GM21786 (cell line): ENCODE measurements around the gene TMC8.

Experiments used
- ATAC-seq: cut with Tn5 transposase; IDR thresholded peaks from one replicate; pipeline ENCODE4 v1.9.1; 2021; ENCODE audit not compliant: unreplicated experiment

The TMC8 gene

DNA sequence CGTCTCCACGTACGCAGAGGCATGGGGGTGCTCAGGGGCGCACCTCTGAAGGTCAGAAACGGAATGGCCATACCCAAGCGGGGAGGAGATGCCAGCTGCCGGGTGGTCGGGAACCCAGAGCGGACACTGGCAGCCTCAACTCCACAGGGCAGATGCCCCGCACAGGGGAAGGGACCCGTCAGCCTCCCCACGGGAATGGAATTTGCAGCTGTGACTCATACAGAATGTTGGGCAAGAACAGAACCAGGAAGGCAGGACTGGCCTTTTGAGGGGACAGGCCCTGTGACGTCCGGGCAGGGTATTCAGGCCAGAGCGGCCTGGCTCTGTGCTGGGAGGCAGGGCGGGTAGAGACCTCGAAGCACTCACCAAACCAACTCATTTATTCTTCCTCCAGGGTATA lies 48.8 kb downstream of the TMC8 start:
- ATAC-seq: no peak

DNA sequence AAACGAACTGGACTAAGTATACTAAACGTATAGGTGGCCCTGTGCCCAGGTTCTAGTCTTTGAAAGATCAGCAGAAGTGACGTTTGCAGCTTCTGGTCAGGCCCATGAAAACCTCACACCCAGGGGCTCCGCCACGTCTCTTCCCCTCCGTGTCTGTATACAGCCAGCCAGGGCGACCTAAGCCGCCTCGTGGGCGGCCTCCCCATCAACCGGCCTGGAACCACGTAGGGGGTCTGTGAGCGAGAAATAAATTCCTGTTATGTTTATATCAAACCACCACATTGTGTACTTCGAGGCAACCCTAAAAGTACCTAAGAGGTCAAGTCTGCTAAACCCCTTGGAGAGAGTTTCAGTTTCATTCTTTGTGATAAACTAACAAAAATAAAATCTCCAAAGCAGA lies 49.5 kb downstream of the TMC8 start:
- no peak for ATAC-seq

DNA sequence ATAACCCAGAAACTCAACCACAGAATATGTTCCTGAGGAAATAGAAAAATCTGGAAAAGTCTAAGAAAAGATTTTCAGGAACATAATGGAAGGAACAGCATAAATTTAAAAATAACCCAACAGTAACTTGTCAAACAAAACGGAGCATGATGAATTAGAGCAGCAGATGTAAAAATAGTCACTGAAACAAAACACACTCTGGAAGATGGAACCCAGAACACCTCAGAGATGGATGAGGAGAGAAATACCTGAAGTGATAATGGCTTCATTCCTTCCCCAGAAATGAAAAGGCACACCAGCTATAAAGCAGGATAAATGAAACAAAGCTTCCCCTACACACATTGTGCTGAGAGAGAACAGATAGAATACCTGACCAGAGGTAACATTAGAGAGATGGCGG lies 49.9 kb downstream of the TMC8 start:
- no peak for ATAC-seq

DNA sequence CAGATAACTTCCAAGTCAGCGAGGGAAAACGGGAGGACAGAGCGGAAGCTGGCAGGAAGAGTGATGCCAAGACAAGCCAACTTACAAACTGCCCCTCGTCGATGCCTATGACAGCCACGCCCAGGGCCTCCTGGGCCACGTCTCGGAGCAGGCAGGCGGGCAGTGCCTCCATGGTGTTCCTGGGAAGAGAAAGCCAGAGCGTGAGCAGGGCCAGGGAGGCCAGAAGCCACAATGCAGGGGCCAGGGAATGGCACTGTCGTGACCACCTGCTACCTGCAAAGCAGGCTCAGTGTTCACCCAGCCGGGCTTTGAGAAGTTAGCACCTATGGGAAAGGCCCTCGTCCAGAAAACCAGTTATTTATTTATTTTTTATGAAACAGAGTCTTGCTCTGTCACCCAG lies 51.9 kb downstream of the TMC8 start:
- ATAC-seq: no peak

DNA sequence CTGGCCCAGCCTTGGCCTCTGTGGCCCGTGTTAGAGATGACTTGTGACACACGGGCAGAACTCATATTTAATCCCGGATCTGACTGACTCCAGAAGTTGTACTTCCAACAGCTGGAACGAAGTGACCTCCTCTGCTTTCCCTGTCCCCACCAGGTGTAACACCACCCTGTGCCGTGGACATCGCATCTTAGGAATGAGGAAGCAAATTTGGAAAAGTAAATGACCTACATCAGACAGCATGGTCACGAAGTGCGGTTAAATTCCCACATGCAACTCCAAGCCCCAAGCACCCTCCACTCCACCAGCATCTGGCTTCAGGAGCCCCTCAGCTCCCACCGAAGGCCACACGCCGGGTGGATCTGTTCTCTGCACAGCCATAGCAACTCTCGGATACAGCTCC lies 53.3 kb downstream of the TMC8 start:
- ATAC-seq: no peak

DNA sequence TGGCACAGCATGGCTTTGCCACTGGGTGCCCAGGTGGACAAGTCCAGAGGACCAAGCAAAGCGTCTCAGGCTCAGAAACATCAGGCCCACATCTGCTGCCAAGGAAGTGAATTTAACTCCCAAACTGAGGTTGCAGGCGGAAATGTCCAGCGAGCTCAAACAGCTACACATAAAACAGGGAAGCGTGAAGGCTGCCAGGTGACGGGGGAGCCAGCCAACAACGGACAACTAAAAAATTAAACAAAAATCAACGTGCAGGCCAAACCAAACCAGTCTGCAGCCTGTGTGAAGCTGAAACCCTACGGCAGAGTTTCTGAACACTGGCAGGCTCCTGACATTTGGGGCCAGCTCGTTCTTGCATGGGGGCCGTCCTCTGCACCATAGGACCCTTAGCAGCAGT lies 53.8 kb downstream of the TMC8 start:
- no peak for ATAC-seq

DNA sequence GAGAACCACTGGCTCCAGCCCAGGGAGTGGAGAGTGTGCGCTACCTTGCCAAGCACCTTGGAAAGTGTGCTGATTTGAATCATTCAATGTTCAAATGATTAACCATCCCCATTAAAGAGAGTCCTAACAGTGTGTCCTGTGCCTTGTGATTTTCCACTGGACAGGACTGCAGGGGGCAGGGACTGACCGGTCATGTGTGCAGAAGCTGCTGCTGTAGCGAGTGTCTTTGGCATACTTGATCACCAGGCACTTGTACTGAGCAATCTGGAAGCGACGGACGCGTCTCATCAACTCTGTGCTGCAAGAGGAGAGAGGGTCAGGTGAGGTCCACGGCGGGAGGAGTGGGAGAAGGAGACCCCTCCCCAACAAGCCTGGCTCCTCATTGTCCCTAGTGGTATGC lies 54.3 kb downstream of the TMC8 start:
- no peak for ATAC-seq

DNA sequence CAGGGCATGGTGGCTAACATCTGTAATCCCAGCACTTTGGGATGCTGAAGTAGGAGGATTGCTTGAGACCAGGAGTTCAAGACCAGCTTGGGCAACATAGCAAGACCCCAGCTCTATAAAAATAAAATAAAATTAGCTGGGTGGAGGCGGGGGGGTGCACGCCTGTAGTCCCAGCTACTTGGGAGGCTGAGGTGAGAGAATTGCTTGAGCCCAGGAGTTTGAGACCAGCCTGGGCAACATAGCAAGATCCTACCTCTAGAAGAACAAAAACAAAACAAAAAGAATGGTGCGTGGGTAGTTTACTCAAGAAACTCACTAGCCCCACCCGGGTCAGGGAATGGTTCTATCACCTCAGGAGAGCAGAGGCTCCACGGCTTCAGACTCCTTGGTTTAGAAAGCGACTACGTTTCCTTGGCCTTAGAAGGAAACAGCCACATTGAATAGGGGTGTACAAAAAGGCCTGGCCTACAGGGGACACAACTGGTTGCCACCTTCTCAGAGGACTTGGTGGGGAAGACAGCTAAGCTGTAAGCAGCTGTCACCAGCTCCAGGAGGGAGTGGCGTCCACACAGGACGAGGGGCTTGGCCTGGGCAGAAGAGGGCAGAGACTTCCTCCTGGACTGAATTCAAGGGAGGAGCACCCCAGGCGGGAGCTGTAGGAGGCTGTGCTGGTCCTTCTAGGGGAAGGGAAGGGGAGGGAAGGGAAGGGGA lies 55.6 kb downstream of the TMC8 start:
- ATAC-seq: no peak

DNA sequence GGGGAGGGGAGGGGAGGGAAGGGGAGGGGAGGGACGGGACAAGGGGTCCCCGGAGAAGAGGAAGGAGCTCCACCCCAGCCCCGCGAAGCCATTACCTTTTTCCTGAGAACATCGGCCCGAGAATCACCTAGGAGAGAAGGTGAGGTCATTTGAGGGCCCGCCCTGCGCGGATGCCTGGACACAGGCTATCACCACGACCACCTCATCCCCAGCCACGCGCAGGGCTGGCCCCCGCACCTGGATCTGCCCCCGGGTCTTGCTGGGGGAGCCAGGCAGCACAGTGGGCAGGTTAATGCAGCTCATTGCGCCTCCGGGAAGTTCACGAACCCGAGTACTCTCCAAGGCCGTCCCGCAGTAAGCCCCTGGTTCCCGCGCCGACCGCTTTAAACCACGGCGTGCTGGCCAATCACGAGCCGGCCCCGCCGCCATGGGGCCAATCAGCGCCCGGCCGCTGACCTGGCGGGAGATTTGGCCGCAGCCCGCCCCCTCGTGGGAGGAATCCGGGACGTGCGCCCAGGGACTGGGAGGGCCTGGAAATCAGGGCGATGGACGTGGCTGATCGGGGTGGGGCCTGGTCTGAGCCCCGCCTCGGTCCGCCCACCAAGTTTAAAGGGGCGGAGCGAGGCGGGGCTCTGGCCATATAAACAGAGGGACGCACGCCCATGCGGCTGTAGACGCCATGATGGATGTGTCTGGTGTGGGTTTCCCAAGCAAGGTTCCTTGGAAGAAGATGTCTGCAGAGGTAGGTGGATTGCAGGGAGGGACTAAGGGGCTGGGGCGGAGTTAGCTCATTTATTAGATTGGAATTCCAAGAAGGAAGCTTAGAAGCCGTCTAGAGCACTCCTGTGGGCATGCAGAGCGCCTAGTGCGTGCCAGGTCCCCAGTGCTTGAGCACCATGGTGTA lies 56.4 kb downstream of the TMC8 start, which contains the start of the genes AFMID and TK1:
TSS of gene AFMID (plus strand) at position 671 of the 904 bp plus-strand sequence. CDS start at position 680, 9 bp downstream.
TSS of gene TK1 (minus strand) at position 361 of the 904 bp plus-strand sequence. CDS start at position 303, 58 bp downstream.
- peak; percentile 85 for ATAC-seq
